HG03432 (cell line): ENCODE measurements around the gene STK10.

Experiments used
- ATAC-seq: cut with Tn5 transposase; IDR thresholded peaks from one replicate; pipeline ENCODE4 v1.9.1; 2021; ENCODE audit warnings: mild to moderate bottlenecking, moderate library complexity; ENCODE audit not compliant: unreplicated experiment

The STK10 gene

GRCh38 chr5:172111852-172112225, 76.2 kb downstream of the STK10 start:
- no peak for ATAC-seq

GRCh38 chr5:172110921-172111851, 76.8 kb downstream of the STK10 start:
- ATAC-seq: peak; percentile 83

GRCh38 chr5:172110260-172110815, 77.7 kb downstream of the STK10 start:
- no peak for ATAC-seq

- ATAC-seq: no peak
These were observed 78.3 kb downstream of the STK10 start for GRCh38 chr5:172109749-172110148.

- no peak for ATAC-seq
These were observed 80.5 kb downstream of the STK10 start for GRCh38 chr5:172107571-172107970.

- no peak for ATAC-seq
These were observed 81.3 kb downstream of the STK10 start for GRCh38 chr5:172106511-172107356.

GRCh38 chr5:172105811-172106210, 82.2 kb downstream of the STK10 start:
- no peak for ATAC-seq

- no peak for ATAC-seq
These were observed 83.0 kb downstream of the STK10 start for GRCh38 chr5:172104801-172105701.

GRCh38 chr5:172104021-172104420, 84.0 kb downstream of the STK10 start:
- ATAC-seq: no peak

- no peak for ATAC-seq
These were observed 85.0 kb downstream of the STK10 start for GRCh38 chr5:172102913-172103626.

- ATAC-seq: no peak
These were observed 85.7 kb downstream of the STK10 start for GRCh38 chr5:172102218-172102870.

- ATAC-seq: no peak
These were observed 86.3 kb downstream of the STK10 start for GRCh38 chr5:172101547-172102217.

- ATAC-seq: no peak
These were observed 89.1 kb downstream of the STK10 start for GRCh38 chr5:172098883-172099282.

GRCh38 chr5:172098046-172098445, 90.0 kb downstream of the STK10 start:
- ATAC-seq: no peak

- ATAC-seq: no peak
These were observed 90.7 kb downstream of the STK10 start for GRCh38 chr5:172097356-172097755.

GRCh38 chr5:172096207-172096940, 91.7 kb downstream of the STK10 start:
- ATAC-seq: no peak

GRCh38 chr5:172095368-172096206, 92.4 kb downstream of the STK10 start:
- no peak for ATAC-seq
